H1 (cell line): ENCODE results near the gene APBA2. TPM values are rescaled to one million over a fixed set of nuclear protein-coding genes. Genes with fewer than 3 reads are reported as not detected.
A peak's percentile ranks its signal among the peaks of the same experiment; 100 is the strongest.
"Not testable (repeated sequence)": the region's sequence is repeated elsewhere in the genome, so short reads cannot be mapped to it uniquely, and the experiment has no call there.

Source experiments
- CTCF ChIA-PET: fragments of 300-600 bp; sonication (Branson Sonifier 250); formaldehyde crosslinking; loops from one replicate; lab custom pipeline; 2021; ENCODE audit not compliant: partially characterized antibody; lab: Charles Lee
- POLR2A ChIA-PET: fragments of 300-600 bp; sonication (Branson Sonifier 250); formaldehyde crosslinking; loops from one replicate; lab custom pipeline; 2021; ENCODE audit warnings: inconsistent platforms; ENCODE audit not compliant: partially characterized antibody; lab: Charles Lee
- DNase-seq, 2 experiments: peaks; one replicate each; pipeline versions ENCODE4 v3.0.0 to v3.0.0-alpha.2; 2010 to 2022; ENCODE audit warnings: low spot score in 2 of 2, low read depth in 1 of 2, mixed read lengths in 1 of 2
- FAIRE-seq: peaks from 2 replicates; lab custom pipeline; 2011; peaks lifted over from hg19 to GRCh38; lab: Jason Lieb, UNC
- H2AFZ ChIP-seq: 2 replicates; pipeline ENCODE4 v1.8.1; 2012; ENCODE audit warnings: low read length, inconsistent platforms
- H2AK5ac ChIP-seq: 2 replicates; pipeline ENCODE4 v1.6.1; 2013; ENCODE audit warnings: low read depth, low read length
- H2BK120ac ChIP-seq: replicated peaks from 2 replicates; pipeline ENCODE3; 2013; ENCODE audit warnings: low read depth, low read length, inconsistent platforms
- H2BK12ac ChIP-seq: 2 replicates; pipeline ENCODE4 v1.6.1; 2013; ENCODE audit warnings: low read depth, low read length
- H2BK15ac ChIP-seq: 2 replicates; pipeline ENCODE4 v1.6.1; 2013; ENCODE audit warnings: low read length
- H2BK20ac ChIP-seq: 2 replicates; pipeline ENCODE4 v1.6.1; 2013; ENCODE audit warnings: low read length
- H2BK5ac ChIP-seq: 2 replicates; pipeline ENCODE4 v1.6.1; 2013; ENCODE audit warnings: low read depth, low read length
- H3K14ac ChIP-seq: 2 replicates; pipeline ENCODE4 v1.6.1; 2013; ENCODE audit warnings: inconsistent platforms; ENCODE audit not compliant: insufficient read length
- H3K18ac ChIP-seq: 2 replicates; pipeline ENCODE4 v1.6.1; 2013; ENCODE audit warnings: low read length; ENCODE audit errors: extremely low read depth
- H3K23ac ChIP-seq: 2 replicates; pipeline ENCODE4 v1.6.1; 2013; ENCODE audit warnings: inconsistent platforms; ENCODE audit not compliant: insufficient read length
- H3K23me2 ChIP-seq: 2 replicates; pipeline ENCODE4 v1.6.1; 2013; ENCODE audit warnings: low read depth, low read length
- H3K27ac ChIP-seq: 2 replicates; pipeline ENCODE4 v1.6.1; 2011; ENCODE audit warnings: low read depth, low read length, inconsistent platforms
- H3K27me3 ChIP-seq, 4 experiments: replicated peaks in 1 of 4; 1 replicate in 1 of 4; 2 replicates in 3 of 4; pipeline versions ENCODE4 v1.6.1 to v1.8.1; 2011 to 2013; ENCODE audit warnings: low read length in 3 of 4, mild to moderate bottlenecking in 3 of 4, inconsistent platforms in 2 of 4, mixed read lengths in 2 of 4, moderate library complexity in 1 of 4; ENCODE audit not compliant: control insufficient read depth in 3 of 4, insufficient read depth in 3 of 4; ENCODE audit errors: extremely low read depth in 1 of 4
- H3K36me3 ChIP-seq, 4 experiments: 2 replicates each; pipeline versions ENCODE4 v1.6.1 to v1.8.1; 2011 to 2013; ENCODE audit warnings: mild to moderate bottlenecking in 4 of 4, low read length in 3 of 4, moderate library complexity in 2 of 4, control low read depth in 1 of 4, inconsistent platforms in 1 of 4; ENCODE audit not compliant: insufficient read depth in 4 of 4, control insufficient read depth in 2 of 4
- H3K4ac ChIP-seq: replicated peaks from 2 replicates; pipeline ENCODE3; 2013; ENCODE audit warnings: low read length, low read depth, mixed read lengths, inconsistent platforms; ENCODE audit not compliant: insufficient read length
- H3K4me1 ChIP-seq, 4 experiments: replicated peaks in 1 of 4; 1 replicate in 1 of 4; 2 replicates in 3 of 4; pipeline versions ENCODE4 v1.6.1 to v1.8.1; 2011 to 2013; ENCODE audit warnings: low read length in 3 of 4, inconsistent platforms in 2 of 4, mixed read lengths in 1 of 4; ENCODE audit not compliant: insufficient read depth in 4 of 4, control insufficient read depth in 3 of 4
- H3K4me2 ChIP-seq, 2 experiments: 2 replicates each; pipeline versions ENCODE4 v1.6.1 to v1.8.1; 2011 to 2013; ENCODE audit warnings: low read depth in 2 of 2, low read length in 2 of 2, control low read depth in 1 of 2, inconsistent platforms in 1 of 2, mild to moderate bottlenecking in 1 of 2; ENCODE audit not compliant: insufficient read depth in 1 of 2
- H3K4me3 ChIP-seq, 4 experiments: fragments of 200-600, 300-600 bp in 1 of 4; sonication (generic), shearing (Covaris generic), sonication (Bioruptor Twin) in 1 of 4; 2 replicates each; pipeline versions ENCODE4 v1.5.1 to v1.8.1; 2011 to 2016; ENCODE audit warnings: low read length in 4 of 4, low read depth in 3 of 4, control low read depth in 2 of 4, inconsistent platforms in 2 of 4, mild to moderate bottlenecking in 2 of 4, mixed read lengths in 1 of 4, moderate library complexity in 1 of 4; ENCODE audit not compliant: insufficient read depth in 2 of 4; ENCODE audit errors: extremely low read depth in 1 of 4
- H3K56ac ChIP-seq: replicated peaks from 2 replicates; pipeline ENCODE3; 2013; ENCODE audit warnings: low read depth, mild to moderate bottlenecking, mixed read lengths, low read length, inconsistent platforms; ENCODE audit not compliant: insufficient read length
- H3K79me1 ChIP-seq: 2 replicates; pipeline ENCODE4 v1.6.1; 2013; ENCODE audit warnings: low read depth, low read length, control low read depth
- H3K79me2 ChIP-seq, 2 experiments: 2 replicates each; pipeline versions ENCODE4 v1.6.1 to v1.8.1; 2012 to 2013; ENCODE audit warnings: low read length in 2 of 2, mild to moderate bottlenecking in 2 of 2, inconsistent platforms in 1 of 2; ENCODE audit not compliant: insufficient read depth in 2 of 2, control insufficient read depth in 1 of 2
- H3K9ac ChIP-seq, 4 experiments: replicated peaks in 1 of 4; 1 replicate in 1 of 4; 2 replicates in 3 of 4; pipeline versions ENCODE4 v1.6.1 to v1.8.1; 2011 to 2013; ENCODE audit warnings: low read depth in 3 of 4, low read length in 3 of 4, control low read depth in 2 of 4, mild to moderate bottlenecking in 2 of 4, moderate library complexity in 2 of 4, inconsistent platforms in 1 of 4; ENCODE audit errors: extremely low read depth in 1 of 4
- H3K9me3 ChIP-seq, 2 experiments: 2 replicates each; pipeline versions ENCODE4 v1.6.1 to v1.8.1; 2012 to 2013; ENCODE audit warnings: mild to moderate bottlenecking in 2 of 2, moderate library complexity in 2 of 2, control low read depth in 1 of 2, inconsistent platforms in 1 of 2, low read depth in 1 of 2, low read length in 1 of 2, mixed read lengths in 1 of 2; ENCODE audit not compliant: insufficient read depth in 2 of 2
- H4K20me1 ChIP-seq, 2 experiments: replicated peaks in 1 of 2; 2 replicates each; pipeline versions ENCODE3 to v1.8.1; 2011 to 2013; ENCODE audit warnings: inconsistent platforms in 2 of 2, low read length in 2 of 2, mild to moderate bottlenecking in 1 of 2; ENCODE audit not compliant: insufficient read depth in 2 of 2, control insufficient read depth in 1 of 2
- H4K5ac ChIP-seq: 2 replicates; pipeline ENCODE4 v1.6.1; 2013; ENCODE audit warnings: low read length, low read depth, mixed read lengths, inconsistent platforms; ENCODE audit not compliant: insufficient read length
- H4K8ac ChIP-seq: 2 replicates; pipeline ENCODE4 v1.8.0; 2013; ENCODE audit warnings: mild to moderate bottlenecking, moderate library complexity, low read length, inconsistent platforms; ENCODE audit not compliant: insufficient read depth; ENCODE audit errors: extremely low read depth
- H4K91ac ChIP-seq: replicated peaks from 2 replicates; pipeline ENCODE3; 2013; ENCODE audit warnings: low read length, mixed read lengths, inconsistent platforms; ENCODE audit not compliant: insufficient read length
- WGBS, 2 experiments: shearing (Covaris generic) in 1 of 2; methylation state at CpG; one replicate each; pipeline versions ENCODE4 v1.1.6 to v1.1.7; 2013 to 2015; ENCODE audit warnings: low lambda C conversion rate in 2 of 2, mixed read lengths in 2 of 2, inconsistent platforms in 1 of 2, low coverage in 1 of 2, missing lambda C conversion rate in 1 of 2; ENCODE audit not compliant: insufficient replicate concordance in 2 of 2, insufficient coverage in 1 of 2, insufficient read length in 1 of 2; ENCODE audit errors: extremely low coverage in 1 of 2, missing lambda C conversion rate in 1 of 2; 5-methylcytosine and 5-hydroxymethylcytosine counted together
- polyA plus RNA-seq, 7 experiments: library from polyadenylated mRNA; depleted of rRNA in 3 of 7; stranded (reverse) in 5 of 7; unstranded in 2 of 7; fragments of >200 nt in 5 of 7; fragments of 200-250 nt in 2 of 7; gene quantifications; 1 replicate in 5 of 7; 2 replicates in 1 of 7; 4 replicates in 1 of 7; pipeline versions ENCODE4 v1.2.1 to v1.2.3, GENCODE V29; 2011 to 2013; ENCODE audit warnings: missing spikeins in 2 of 7, mixed read lengths in 2 of 7
- total RNA-seq: library from RNA; stranded (reverse); fragmentation: NEBNext Ultra II Directional; extraction: Animal tissue kit (Norgen Biotek cat#: 25700); gene quantifications from 2 replicates; pipeline ENCODE4 v1.2.1, GENCODE V29; 2021

Gene APBA2
- total and polyA plus RNA-seq, 2 of the 8 experiments (the other 6 are each of a cell fraction or from before 2014, with no cell fraction given) = 15.5 to 19.0 TPM

- not testable (repeated sequence) for H4K5ac ChIP-seq, H3K4ac ChIP-seq, H2BK12ac ChIP-seq, H2AFZ ChIP-seq, FAIRE-seq, H3K79me2 ChIP-seq, H2BK120ac ChIP-seq, H3K9ac ChIP-seq, H3K23ac ChIP-seq, H4K91ac ChIP-seq, H3K18ac ChIP-seq, H3K79me1 ChIP-seq, H2BK15ac ChIP-seq, H2BK20ac ChIP-seq, H3K23me2 ChIP-seq, H2AK5ac ChIP-seq, H4K20me1 ChIP-seq, H2BK5ac ChIP-seq, H3K4me1 ChIP-seq, H3K14ac ChIP-seq, H3K27me3 ChIP-seq, H4K8ac ChIP-seq, H3K9me3 ChIP-seq, H3K27ac ChIP-seq, DNase-seq, H3K36me3 ChIP-seq, H3K56ac ChIP-seq
- CTCF ChIA-PET = interaction anchor here (0.6 kb wide), 1 partner anchor 68 kb away, joined by 3 read pairs; no protein-coding TSS in a partner anchor
- Histone ChIP-seq H3K4me3 (0 out of 8 replicates have a peak overlapping the region, but pooled peaks of 1 of the 4 experiments have one; percentile 8), H3K4me2 (peak overlapping the region; percentile 20 to 59; a peak in 2 of 4 replicates)
- POLR2A ChIA-PET = interaction anchor here (1.5 kb wide), 1 partner anchor 32 kb away, joined by 3 read pairs; no protein-coding TSS in a partner anchor
- whole genome bisulfite sequencing, 2 experiments = 29% methylated on average over 5 of the region's 5 CpGs; no CpG with 5 or more reads in 1 of the 2 experiments
Measured at GRCh38 chr15:28853654-28854053, 32.1 kb upstream of the APBA2 start.

- POLR2A ChIA-PET, H3K27ac ChIP-seq, H3K56ac ChIP-seq, DNase-seq, H3K36me3 ChIP-seq, H3K9ac ChIP-seq, H4K20me1 ChIP-seq, FAIRE-seq, H2BK5ac ChIP-seq, H3K4me3 ChIP-seq, H2BK120ac ChIP-seq, CTCF ChIA-PET, H4K8ac ChIP-seq, H3K27me3 ChIP-seq, H2BK12ac ChIP-seq, H2AK5ac ChIP-seq, H3K9me3 ChIP-seq, H3K4ac ChIP-seq, H3K79me1 ChIP-seq, H3K4me1 ChIP-seq, H3K14ac ChIP-seq, H3K18ac ChIP-seq, H3K23me2 ChIP-seq, H2BK15ac ChIP-seq, H3K23ac ChIP-seq, H2BK20ac ChIP-seq, H4K91ac ChIP-seq, H2AFZ ChIP-seq, H4K5ac ChIP-seq, H3K79me2 ChIP-seq, H3K4me2 ChIP-seq: not testable (repeated sequence)
- 84% methylated on average over 2 of the region's 2 CpGs; no CpG with 5 or more reads in 1 of the 2 experiments for WGBS, 2 experiments
Measured at GRCh38 chr15:28854578-28854977, 31.2 kb upstream of the APBA2 start.
